Stimulated activated CD4-positive, alpha-beta T cell treated with anti-CD3 and anti-CD28 coated beads, Interleukin-12 subunit alpha, Interleukin-12 subunit beta, amount 100 ng/mL, for 24 hours (primary cell): ENCODE data around the gene TMEM63A.
"Not testable (repeated sequence)": the region's sequence is repeated elsewhere in the genome, so short reads cannot be mapped to it uniquely, and the experiment has no call there.

ENCODE experiments used
- DNase-seq, 2 experiments: peaks; one replicate each; pipeline ENCODE4 v3.0.0-alpha.2; 2020; ENCODE audit warnings: low read depth in 2 of 2

Gene TMEM63A

GRCh38 chr1:225796097-225796496 lies 86.1 kb downstream of the TMEM63A start:
- not testable (repeated sequence) for DNase-seq
